Endodermal cell (in vitro differentiated cells): ENCODE measurements around the gene UBTF. TPM values are rescaled to one million over a fixed set of nuclear protein-coding genes. Genes with fewer than 3 reads are reported as not detected.
A peak's percentile ranks its signal among the peaks of the same experiment; 100 is the strongest.

Experiments
- DNase-seq: peaks from one replicate; pipeline ENCODE4 v3.0.0-alpha.2; 2017
- H3K27ac ChIP-seq: 2 replicates; pipeline ENCODE4 v1.5.1; 2013; ENCODE audit warnings: mild to moderate bottlenecking, low read depth, low read length, moderate library complexity
- H3K27me3 ChIP-seq: 2 replicates; pipeline ENCODE4 v1.6.1; 2013; ENCODE audit warnings: mild to moderate bottlenecking, low read length, moderate library complexity; ENCODE audit not compliant: insufficient read depth, control insufficient read depth, poor library complexity, severe bottlenecking
- H3K36me3 ChIP-seq: 2 replicates; pipeline ENCODE4 v1.7.0; 2013; ENCODE audit warnings: mild to moderate bottlenecking, low read length, moderate library complexity; ENCODE audit not compliant: control insufficient read depth, insufficient read depth
- H3K4me1 ChIP-seq: one replicate; pipeline ENCODE4 v1.7.0; 2013; ENCODE audit warnings: low read length; ENCODE audit not compliant: control insufficient read depth, insufficient read depth
- H3K4me3 ChIP-seq: 2 replicates; pipeline ENCODE4 v1.5.1; 2013; ENCODE audit warnings: mild to moderate bottlenecking, low read length, moderate library complexity
- H3K9ac ChIP-seq: 2 replicates; pipeline ENCODE4 v1.6.1; 2013; ENCODE audit warnings: mild to moderate bottlenecking, low read length, moderate library complexity; ENCODE audit not compliant: poor library complexity, severe bottlenecking; ENCODE audit errors: extremely low read depth
- H3K9me3 ChIP-seq: 2 replicates; pipeline ENCODE4 v1.6.1; 2013; ENCODE audit warnings: mild to moderate bottlenecking, low read length, moderate library complexity; ENCODE audit not compliant: control insufficient read depth
- H3K27ac Mint-ChIP-seq: 2 replicates; pipeline ENCODE4 v1.8.0; 2020; ENCODE audit warnings: mixed read lengths
- H3K27me3 Mint-ChIP-seq: 2 replicates; pipeline ENCODE4 v1.8.0; 2021; ENCODE audit warnings: mild to moderate bottlenecking, mixed read lengths; ENCODE audit not compliant: insufficient read depth
- H3K36me3 Mint-ChIP-seq: 2 replicates; pipeline ENCODE4 v1.8.0; 2020; ENCODE audit warnings: low read depth, mixed read lengths
- H3K4me1 Mint-ChIP-seq: 2 replicates; pipeline ENCODE4 v1.8.0; 2020; ENCODE audit warnings: mixed read lengths
- H3K4me3 Mint-ChIP-seq: 2 replicates; pipeline ENCODE4 v1.8.0; 2020; ENCODE audit warnings: mild to moderate bottlenecking, moderate library complexity, mixed read lengths
- H3K9me3 Mint-ChIP-seq: 2 replicates; pipeline ENCODE4 v1.8.0; 2020; ENCODE audit warnings: mild to moderate bottlenecking, mixed read lengths
- CTCF ChIP-seq: fragments of 200-600 bp; sonication (generic); conservative IDR thresholded peaks from 2 replicates; pipeline ENCODE4 v1.5.0; 2021; ENCODE audit warnings: antibody characterized with exemption, mild to moderate bottlenecking
- whole genome bisulfite sequencing, 2 experiments: methylation state at CpG; one replicate each; pipeline versions ENCODE4 v1.1.5 to v1.1.7; 2013; ENCODE audit warnings: missing lambda C conversion rate in 2 of 2, mixed read lengths in 1 of 2; ENCODE audit not compliant: insufficient coverage in 1 of 2, insufficient read length in 1 of 2; 5-methylcytosine and 5-hydroxymethylcytosine counted together
- total RNA-seq, 2 donors: library from RNA; stranded (reverse); fragmentation: NEBNext Ultra II Directional in 1 of 2; extraction: Animal tissue kit (Norgen Biotek cat#: 25700) in 1 of 2; gene quantifications; 2 replicates in 1 of 2; 3 replicates in 1 of 2; pipeline ENCODE4 v1.2.1, GENCODE V29; 2021

Gene UBTF
- total RNA-seq, 2 donors from 2014 or later, result 62.0 to 89.9 TPM

- TF ChIP-seq CTCF, result no peak
- Mint-ChIP-seq H3K4me1 (peaks cover 16% of the 10 kb centered on the region), H3K9me3 (no peaks in the 10 kb centered on the region), H3K27me3 (no peaks in the 10 kb centered on the region), H3K4me3 (no peak overlapping the region), H3K27ac (peak overlapping the region; percentile 44), H3K36me3 (peaks cover 4% of the 10 kb centered on the region)
- Histone ChIP-seq H3K4me1 (peaks cover 12% of the 10 kb centered on the region), H3K27ac (no peak overlapping the region), H3K9me3 (no peaks in the 10 kb centered on the region), H3K27me3 (no peaks in the 10 kb centered on the region), H3K9ac (no peak overlapping the region), H3K4me3 (no peak overlapping the region), H3K36me3 (no peaks in the 10 kb centered on the region)
- 69 to 81% methylated on average over 3 to 5 of the region's 5 CpGs for WGBS, 2 experiments
- no peak for DNase-seq
Observed at GRCh38 chr17:44170135-44170498, 49.4 kb downstream of the UBTF start.

DNA sequence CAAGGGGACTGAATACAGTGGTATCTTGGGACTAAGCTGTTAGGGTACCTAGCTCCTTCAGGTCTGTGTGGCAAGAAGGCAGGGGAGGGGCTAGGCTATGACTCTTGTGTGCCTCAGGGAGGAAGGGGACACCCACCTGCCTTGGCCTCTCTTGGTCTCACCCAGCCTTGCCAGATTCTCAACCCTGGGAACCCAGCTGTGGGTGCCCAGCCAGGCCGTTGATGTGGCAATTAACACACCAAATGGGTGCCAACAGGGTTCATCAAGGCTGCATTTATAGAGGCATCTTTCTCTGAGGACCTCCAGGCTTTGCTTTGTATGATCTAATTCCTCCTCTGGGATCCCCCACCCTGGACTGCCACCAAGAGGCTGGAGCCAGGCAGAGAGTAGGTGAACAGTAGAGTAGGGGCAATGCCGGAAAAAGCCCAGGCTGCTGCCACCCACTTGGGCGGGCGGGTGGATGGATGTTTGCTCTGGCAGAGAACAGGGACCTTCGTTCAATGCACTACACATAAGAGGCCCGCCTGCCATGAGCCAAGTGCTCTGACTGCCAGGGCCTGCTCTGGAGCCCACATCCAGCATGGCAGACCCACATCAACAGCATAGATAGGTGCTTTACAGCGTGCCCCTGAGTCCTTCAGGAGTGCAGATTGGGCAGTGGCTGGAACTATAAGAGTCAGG, 52.2 kb downstream of the UBTF start:
- no peak for TF ChIP-seq CTCF

DNA sequence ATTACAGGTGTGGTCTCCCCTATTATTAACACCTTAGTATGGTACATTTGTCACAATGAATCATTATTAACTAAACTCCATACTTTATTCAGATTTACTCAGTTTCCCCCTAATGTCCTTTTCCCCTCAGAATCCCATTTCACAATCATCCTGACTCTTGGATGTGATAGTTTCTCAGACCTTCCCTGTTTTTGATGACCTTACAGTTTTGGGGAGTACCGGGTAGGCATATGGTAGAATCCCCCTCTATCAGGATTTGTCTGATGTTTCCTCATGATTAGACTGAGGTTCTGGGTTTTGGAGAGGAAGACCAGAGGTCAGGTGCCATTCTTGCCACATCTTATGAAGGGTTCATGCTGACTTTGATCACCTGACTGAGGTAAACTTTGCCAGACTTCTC, 55.0 kb downstream of the UBTF start:
- 93% methylated on average over 1 of the region's 1 CpG; no CpG with 5 or more reads in 1 of the 2 experiments for WGBS, 2 experiments
- Mint-ChIP-seq H3K27me3 (no peaks in the 10 kb centered on the region), H3K27ac (no peak overlapping the region), H3K4me3 (no peak overlapping the region), H3K4me1 (peaks cover 10% of the 10 kb centered on the region), H3K9me3 (no peaks in the 10 kb centered on the region), H3K36me3 (peaks cover 28% of the 10 kb centered on the region)
- no peak overlapping the region for H3K4me3 ChIP-seq
- H3K27me3 ChIP-seq, result no peaks in the 10 kb centered on the region
- no peak overlapping the region for H3K9ac ChIP-seq
- no peak for TF ChIP-seq CTCF
- H3K36me3 ChIP-seq, result peaks cover 32% of the 10 kb centered on the region
- no peaks in the 10 kb centered on the region for H3K9me3 ChIP-seq
- no peaks in the 10 kb centered on the region for H3K4me1 ChIP-seq
- DNase-seq, result no peak
- H3K27ac ChIP-seq, result no peak overlapping the region

More for the DNA sequence above, 52.2 kb downstream of the UBTF start:
- peak; percentile 58 for DNase-seq
- Histone ChIP-seq H3K36me3 (peaks cover 7% of the 10 kb centered on the region), H3K4me1 (peaks cover 12% of the 10 kb centered on the region), H3K9ac (no peak overlapping the region), H3K27ac (no peak overlapping the region), H3K9me3 (no peaks in the 10 kb centered on the region), H3K27me3 (no peaks in the 10 kb centered on the region), H3K4me3 (no peak overlapping the region)
- 88 to 100% methylated on average over 3 to 7 of the region's 7 CpGs for WGBS, 2 experiments
- peaks cover 7% of the 10 kb centered on the region for H3K36me3 Mint-ChIP-seq
- no peak overlapping the region for H3K4me3 Mint-ChIP-seq
- peak overlapping the region; percentile 89 for H3K27ac Mint-ChIP-seq
- peaks cover 16% of the 10 kb centered on the region for H3K4me1 Mint-ChIP-seq
- H3K27me3 Mint-ChIP-seq, result no peaks in the 10 kb centered on the region
- H3K9me3 Mint-ChIP-seq, result no peaks in the 10 kb centered on the region
